Measurements from ENCODE around the gene SSR1.

DNA sequence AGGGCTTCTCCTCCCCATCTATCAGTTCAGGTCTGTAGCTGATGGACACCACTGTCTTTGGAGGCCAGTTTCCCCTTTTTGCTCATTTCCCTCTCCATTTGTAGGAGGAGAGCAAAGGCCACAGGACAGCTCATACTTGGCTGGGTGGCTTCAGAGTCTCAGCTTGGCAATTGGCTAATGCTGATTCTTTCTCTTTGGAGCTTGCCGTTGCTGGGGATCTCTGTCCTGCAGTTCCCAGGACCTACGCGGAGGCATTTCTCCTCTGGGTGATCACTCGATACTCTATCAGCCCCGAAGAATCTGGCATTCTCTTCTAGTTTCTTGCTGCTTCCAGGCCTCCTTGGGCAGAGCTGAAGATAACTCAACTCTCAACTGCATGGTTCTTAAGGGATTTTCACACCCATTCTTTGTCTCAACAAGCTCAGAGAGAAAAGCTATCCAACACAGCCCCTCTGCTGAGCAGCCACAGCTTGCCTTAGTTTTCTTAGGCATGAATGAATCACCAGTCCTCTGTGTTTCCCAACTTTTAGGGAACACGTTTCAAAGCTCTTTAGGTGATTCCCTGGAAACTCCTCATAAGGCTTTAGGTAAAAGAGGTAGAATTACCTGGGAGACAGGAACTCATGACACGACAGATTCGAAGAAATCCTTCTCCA is 19.2 kb upstream of the SSR1 start:
- no peak for TF ChIP-seq ZFX (IDR thresholded peaks at IDR 0.05; ENCODE audit: borderline replicate concordance)
- TF ChIP-seq, protein P1, sequence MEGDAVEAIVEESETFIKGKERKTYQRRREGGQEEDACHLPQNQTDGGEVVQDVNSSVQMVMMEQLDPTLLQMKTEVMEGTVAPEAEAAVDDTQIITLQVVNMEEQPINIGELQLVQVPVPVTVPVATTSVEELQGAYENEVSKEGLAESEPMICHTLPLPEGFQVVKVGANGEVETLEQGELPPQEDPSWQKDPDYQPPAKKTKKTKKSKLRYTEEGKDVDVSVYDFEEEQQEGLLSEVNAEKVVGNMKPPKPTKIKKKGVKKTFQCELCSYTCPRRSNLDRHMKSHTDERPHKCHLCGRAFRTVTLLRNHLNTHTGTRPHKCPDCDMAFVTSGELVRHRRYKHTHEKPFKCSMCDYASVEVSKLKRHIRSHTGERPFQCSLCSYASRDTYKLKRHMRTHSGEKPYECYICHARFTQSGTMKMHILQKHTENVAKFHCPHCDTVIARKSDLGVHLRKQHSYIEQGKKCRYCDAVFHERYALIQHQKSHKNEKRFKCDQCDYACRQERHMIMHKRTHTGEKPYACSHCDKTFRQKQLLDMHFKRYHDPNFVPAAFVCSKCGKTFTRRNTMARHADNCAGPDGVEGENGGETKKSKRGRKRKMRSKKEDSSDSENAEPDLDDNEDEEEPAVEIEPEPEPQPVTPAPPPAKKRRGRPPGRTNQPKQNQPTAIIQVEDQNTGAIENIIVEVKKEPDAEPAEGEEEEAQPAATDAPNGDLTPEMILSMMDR (IDR thresholded peaks at IDR 0.05) = no peak

Measured in 22Rv1 (cell line).